ENCODE results near the gene DBN1. TPM values are rescaled to one million over a fixed set of nuclear protein-coding genes. Genes with fewer than 3 reads are reported as not detected.

DBN1 gene
- total RNA-seq, 1 donor from 2014 or later: 371 TPM

DNA sequence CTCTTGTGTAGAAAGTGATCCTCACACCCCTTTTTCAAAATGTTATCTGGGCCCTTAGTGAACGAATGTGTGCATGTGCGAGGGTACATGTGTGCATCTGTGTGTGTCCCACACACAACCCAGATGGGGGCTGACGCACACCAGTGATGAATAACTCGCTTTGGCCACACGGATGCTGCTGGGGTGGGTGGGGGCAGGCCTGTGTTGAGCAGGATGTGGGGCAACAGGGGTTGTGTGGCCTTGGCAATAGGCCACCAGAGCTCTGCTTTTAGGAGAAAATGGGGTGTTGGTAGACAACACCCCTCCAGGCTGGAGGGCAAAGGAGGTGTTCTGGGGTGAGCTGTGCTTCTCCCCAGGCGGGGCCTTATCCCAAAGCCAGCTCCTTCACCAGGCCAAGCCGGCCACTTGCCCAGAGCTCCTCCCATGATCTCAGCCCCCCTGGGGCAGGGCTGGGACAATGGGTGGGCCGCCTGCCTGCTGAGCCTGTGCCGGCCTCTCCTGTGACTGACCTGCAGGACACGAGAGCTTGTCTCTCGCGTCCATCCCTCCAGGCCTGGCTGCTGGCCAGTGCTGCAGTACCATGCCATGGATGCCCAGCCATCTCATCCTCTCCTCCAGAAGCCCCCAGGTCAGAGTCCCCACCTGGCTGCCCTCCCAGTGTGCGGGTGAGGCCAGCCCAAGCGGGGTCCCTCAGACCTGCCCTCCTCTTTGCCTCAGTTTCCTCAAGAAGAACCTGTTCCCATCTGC is 1.7 kb downstream of the DBN1 start:
- Mint-ChIP-seq H3K4me1 (ENCODE audit: low read depth, unreplicated experiment) (peaks cover 53% of the 10 kb centered on the region), H3K27ac (ENCODE audit: unreplicated experiment) (peak overlapping the region; percentile 87), H3K9me3 (ENCODE audit: unreplicated experiment) (no peaks in the 10 kb centered on the region), H3K27me3 (ENCODE audit: low read depth, unreplicated experiment) (no peaks in the 10 kb centered on the region), H3K36me3 (ENCODE audit: low read depth, unreplicated experiment) (peaks cover 18% of the 10 kb centered on the region), H3K4me3 (ENCODE audit: unreplicated experiment) (peak overlapping the region; percentile 88)
- TF ChIP-seq EZH2 (IDR thresholded peaks at IDR 0.05; ENCODE audit: insufficient read depth, low read length): no peak
- TF ChIP-seq, protein P1, sequence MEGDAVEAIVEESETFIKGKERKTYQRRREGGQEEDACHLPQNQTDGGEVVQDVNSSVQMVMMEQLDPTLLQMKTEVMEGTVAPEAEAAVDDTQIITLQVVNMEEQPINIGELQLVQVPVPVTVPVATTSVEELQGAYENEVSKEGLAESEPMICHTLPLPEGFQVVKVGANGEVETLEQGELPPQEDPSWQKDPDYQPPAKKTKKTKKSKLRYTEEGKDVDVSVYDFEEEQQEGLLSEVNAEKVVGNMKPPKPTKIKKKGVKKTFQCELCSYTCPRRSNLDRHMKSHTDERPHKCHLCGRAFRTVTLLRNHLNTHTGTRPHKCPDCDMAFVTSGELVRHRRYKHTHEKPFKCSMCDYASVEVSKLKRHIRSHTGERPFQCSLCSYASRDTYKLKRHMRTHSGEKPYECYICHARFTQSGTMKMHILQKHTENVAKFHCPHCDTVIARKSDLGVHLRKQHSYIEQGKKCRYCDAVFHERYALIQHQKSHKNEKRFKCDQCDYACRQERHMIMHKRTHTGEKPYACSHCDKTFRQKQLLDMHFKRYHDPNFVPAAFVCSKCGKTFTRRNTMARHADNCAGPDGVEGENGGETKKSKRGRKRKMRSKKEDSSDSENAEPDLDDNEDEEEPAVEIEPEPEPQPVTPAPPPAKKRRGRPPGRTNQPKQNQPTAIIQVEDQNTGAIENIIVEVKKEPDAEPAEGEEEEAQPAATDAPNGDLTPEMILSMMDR (IDR thresholded peaks at IDR 0.05; ENCODE audit: insufficient read depth, low read depth, low read length): no peak
- Histone ChIP-seq H3K4me1 (ENCODE audit: insufficient read depth, low read length) (peaks cover 60% of the 10 kb centered on the region), H3K27ac (ENCODE audit: low read depth, low read length) (peak overlapping the region; percentile 81), H3K9me3 (ENCODE audit: insufficient read depth, low read depth, low read length) (no peaks in the 10 kb centered on the region), H2AFZ (ENCODE audit: low read depth, low read length) (no peak overlapping the region), H3K36me3 (ENCODE audit: insufficient read depth, low read length) (peaks cover 19% of the 10 kb centered on the region), H3K27me3 (ENCODE audit: insufficient read depth, low read length) (no peaks in the 10 kb centered on the region), H3K4me2 (ENCODE audit: low read length) (peak overlapping the region; percentile 99), H3K9ac (ENCODE audit: low read length) (peak overlapping the region; percentile 94), H4K20me1 (ENCODE audit: insufficient read depth, low read length) (peaks cover 68% of the 10 kb centered on the region), H3K4me3 (ENCODE audit: insufficient read depth, low read depth, low read length) (peak overlapping the region; percentile 75), H3K79me2 (ENCODE audit: insufficient read depth, low read length) (peaks cover 61% of the 10 kb centered on the region)
- DNase-seq (ENCODE audit: low read depth) (peak; percentile 65), FAIRE-seq (no peak)

GRCh38 chr5:177470759-177471536 is 2.5 kb downstream of the DBN1 start:
- peak overlapping the region; percentile 75 for H3K4me3 ChIP-seq (ENCODE audit: insufficient read depth, low read depth, low read length)
- H4K20me1 ChIP-seq (ENCODE audit: insufficient read depth, low read length): peaks cover 73% of the 10 kb centered on the region
- H3K36me3 ChIP-seq (ENCODE audit: insufficient read depth, low read length): peaks cover 28% of the 10 kb centered on the region
- peaks cover 49% of the 10 kb centered on the region for H3K4me1 Mint-ChIP-seq (ENCODE audit: low read depth, unreplicated experiment)
- H3K79me2 ChIP-seq (ENCODE audit: insufficient read depth, low read length): peaks cover 69% of the 10 kb centered on the region
- H3K27ac ChIP-seq (ENCODE audit: low read depth, low read length): peak overlapping the region; percentile 81
- no peak for TF ChIP-seq EZH2 (IDR thresholded peaks at IDR 0.05; ENCODE audit: insufficient read depth, low read length)
- TF ChIP-seq, protein P1 (IDR thresholded peaks at IDR 0.05; ENCODE audit: insufficient read depth, low read depth, low read length): no peak
- H3K36me3 Mint-ChIP-seq (ENCODE audit: low read depth, unreplicated experiment): peaks cover 18% of the 10 kb centered on the region
- no peak overlapping the region for H2AFZ ChIP-seq (ENCODE audit: low read depth, low read length)
- peaks cover 53% of the 10 kb centered on the region for H3K4me1 ChIP-seq (ENCODE audit: insufficient read depth, low read length)
- peak overlapping the region; percentile 99 for H3K4me2 ChIP-seq (ENCODE audit: low read length)
- no peaks in the 10 kb centered on the region for H3K9me3 Mint-ChIP-seq (ENCODE audit: unreplicated experiment)
- H3K9me3 ChIP-seq (ENCODE audit: insufficient read depth, low read depth, low read length): no peaks in the 10 kb centered on the region
- H3K27ac Mint-ChIP-seq (ENCODE audit: unreplicated experiment): peak overlapping the region; percentile 87
- peak; percentile 51 for DNase-seq (ENCODE audit: low read depth)
- no peaks in the 10 kb centered on the region for H3K27me3 Mint-ChIP-seq (ENCODE audit: low read depth, unreplicated experiment)
- H3K27me3 ChIP-seq (ENCODE audit: insufficient read depth, low read length): no peaks in the 10 kb centered on the region
- peak overlapping the region; percentile 94 for H3K9ac ChIP-seq (ENCODE audit: low read length)
- peak overlapping the region; percentile 88 for H3K4me3 Mint-ChIP-seq (ENCODE audit: unreplicated experiment)
- FAIRE-seq: no peak

Measured in astrocyte (in vitro differentiated cells and primary cell).